ENCODE measurements around the gene SACM1L.
A peak's percentile ranks its signal among the peaks of the same experiment; 100 is the strongest.

The SACM1L gene

GRCh38 chr3:45688882-45689786 is at the start of gene SACM1L (continued):
- no peak for TF ChIP-seq ZNF645 (tag by site-specific recombination; IDR thresholded peaks at IDR 0.05)
- no peak for TF ChIP-seq ZNF571 (tag by site-specific recombination; IDR thresholded peaks at IDR 0.05)
- peak; percentile 74; the same call in 1 of the 2 replicates for TF ChIP-seq SP7 (tag by site-specific recombination; IDR thresholded peaks at IDR 0.05)
- no peak for TF ChIP-seq PRDM2 (tag by site-specific recombination; IDR thresholded peaks at IDR 0.05; ENCODE audit: borderline replicate concordance)
- TF ChIP-seq ZNF19 (tag by site-specific recombination; IDR thresholded peaks at IDR 0.05; ENCODE audit: low read depth) = no peak
- no peak for TF ChIP-seq ZSCAN18 (tag by site-specific recombination; IDR thresholded peaks at IDR 0.05)
- TF ChIP-seq ZNF16 (tag by site-specific recombination; IDR thresholded peaks at IDR 0.05; ENCODE audit: low read depth) = no peak
- no peak for TF ChIP-seq ZSCAN16 (tag by site-specific recombination; IDR thresholded peaks at IDR 0.05)
- no peak for TF ChIP-seq WT1 (tag by site-specific recombination; IDR thresholded peaks at IDR 0.05)
- no peak for TF ChIP-seq TSHZ1 (tag by site-specific recombination; IDR thresholded peaks at IDR 0.05; ENCODE audit: borderline replicate concordance)
- no peak for TF ChIP-seq SCRT1 (tag by site-specific recombination; IDR thresholded peaks at IDR 0.05; ENCODE audit: borderline replicate concordance)
- no peak for TF ChIP-seq ZNF280D (tag by site-specific recombination; IDR thresholded peaks at IDR 0.05)
- TF ChIP-seq KLF8 (tag by site-specific recombination; IDR thresholded peaks at IDR 0.05) = peak; percentile 92
- no peak for TF ChIP-seq BCL6B (tag by site-specific recombination; IDR thresholded peaks at IDR 0.05)
- TF ChIP-seq ZNF776 (tag by site-specific recombination; IDR thresholded peaks at IDR 0.05; ENCODE audit: borderline replicate concordance) = no peak
- TF ChIP-seq KLF16 (tag by site-specific recombination; IDR thresholded peaks at IDR 0.05) = no peak; the same call in 1 of the 2 replicates
- TF ChIP-seq ZNF416 (tag by site-specific recombination; IDR thresholded peaks at IDR 0.05) = no peak
- no peak for TF ChIP-seq ZFP69B (tag by site-specific recombination; IDR thresholded peaks at IDR 0.05)
- TF ChIP-seq ZNF366 (tag by site-specific recombination; conservative IDR thresholded peaks at IDR 0.05) = peak; percentile 88
- peak; percentile 88 for TF ChIP-seq ZBTB20 (tag by site-specific recombination; IDR thresholded peaks at IDR 0.05)
- TF ChIP-seq ZNF791 (tag by site-specific recombination; IDR thresholded peaks at IDR 0.05) = no peak
- no peak for TF ChIP-seq ZNF354C (tag by site-specific recombination; IDR thresholded peaks at IDR 0.05; ENCODE audit: borderline replicate concordance, low read depth)

All from HEK293 (cell line).